Measurements from ENCODE around the gene RPL22.
A peak's percentile ranks its signal among the peaks of the same experiment; 100 is the strongest.

RPL22 gene

GRCh38 chr1:6149597-6149996, 49.8 kb downstream of the RPL22 start:
- H3K4me3 ChIP-seq (ENCODE audit: control insufficient read depth in 1 of 7, extremely low read depth in 1 of 7, insufficient read depth in 4 of 7, low read depth in 2 of 7, low read length in 6 of 7) = no peak overlapping the region
- no peak for DNase-seq
- ChIA-PET POLR2A (no interaction called here), CTCF (no interaction called here)
- H3K27me3 ChIP-seq (replicated peaks in 2 of 5; ENCODE audit: control insufficient read depth in 4 of 5, insufficient read depth in 5 of 5, low read length in 4 of 5) = peaks cover 0 to 7% (median 2%) of the 10 kb centered on the region in 5 experiments
- H3K4me1 ChIP-seq (ENCODE audit: control extremely low read depth in 1 of 4, control insufficient read depth in 4 of 4, insufficient read depth in 4 of 4, low read length in 3 of 4) = peaks cover 0 to 39% (median 21%) of the 10 kb centered on the region in 4 experiments
- H3K27ac ChIP-seq (ENCODE audit: insufficient read depth in 1 of 2, low read depth in 1 of 2, low read length in 2 of 2, poor library complexity in 1 of 2, severe bottlenecking in 2 of 2) = no peak overlapping the region
- no peaks in the 10 kb centered on the region for H3K36me3 ChIP-seq (ENCODE audit: control insufficient read depth in 4 of 4, insufficient read depth in 4 of 4, low read length in 3 of 4)
- H3K9me3 ChIP-seq (ENCODE audit: control extremely low read depth in 1 of 5, control insufficient read depth in 4 of 5, insufficient read depth in 2 of 5, low read depth in 1 of 5, low read length in 4 of 5) = no peaks in the 10 kb centered on the region
- WGBS (ENCODE audit: insufficient coverage) = 100% methylated on average over 1 of the region's 1 CpG

- H3K9me3 ChIP-seq (ENCODE audit: control extremely low read depth in 1 of 5, control insufficient read depth in 4 of 5, insufficient read depth in 2 of 5, low read depth in 1 of 5, low read length in 4 of 5) = no peaks in the 10 kb centered on the region
- H3K4me3 ChIP-seq (ENCODE audit: control insufficient read depth in 1 of 7, extremely low read depth in 1 of 7, insufficient read depth in 4 of 7, low read depth in 2 of 7, low read length in 6 of 7) = peak overlapping the region in 2 of 7 experiments; percentile 46 to 59
- CTCF ChIA-PET = no interaction called here
- no peak overlapping the region for H3K27ac ChIP-seq (ENCODE audit: insufficient read depth in 1 of 2, low read depth in 1 of 2, low read length in 2 of 2, poor library complexity in 1 of 2, severe bottlenecking in 2 of 2)
- H3K27me3 ChIP-seq (replicated peaks in 2 of 5; ENCODE audit: control insufficient read depth in 4 of 5, insufficient read depth in 5 of 5, low read length in 4 of 5) = peaks cover 0 to 7% (median 2%) of the 10 kb centered on the region in 5 experiments
- peaks cover 0 to 30% (median 13%) of the 10 kb centered on the region in 4 experiments for H3K4me1 ChIP-seq (ENCODE audit: control extremely low read depth in 1 of 4, control insufficient read depth in 4 of 4, insufficient read depth in 4 of 4, low read length in 3 of 4)
- DNase-seq = peak; percentile 70 to 81 (median 80)
- H3K36me3 ChIP-seq (ENCODE audit: control insufficient read depth in 4 of 4, insufficient read depth in 4 of 4, low read length in 3 of 4) = no peaks in the 10 kb centered on the region
- 4% methylated on average over 40 of the region's 53 CpGs for WGBS (ENCODE audit: insufficient coverage)
- POLR2A ChIA-PET = no interaction called here
Observed at GRCh38 chr1:6148497-6149241, 50.7 kb downstream of the RPL22 start.

GRCh38 chr1:6145864-6146410, 53.5 kb downstream of the RPL22 start:
- no peak overlapping the region for H3K27ac ChIP-seq (ENCODE audit: insufficient read depth in 1 of 2, low read depth in 1 of 2, low read length in 2 of 2, poor library complexity in 1 of 2, severe bottlenecking in 2 of 2)
- ChIA-PET CTCF (interaction anchor here (1.0 kb wide), 2 partner anchors 24 to 37 kb away, joined by 3 read pairs; no protein-coding TSS in a partner anchor), POLR2A (no interaction called here)
- WGBS (ENCODE audit: insufficient coverage) = 97% methylated on average over 23 of the region's 24 CpGs
- DNase-seq = no peak
- H3K9me3 ChIP-seq (ENCODE audit: control extremely low read depth in 1 of 5, control insufficient read depth in 4 of 5, insufficient read depth in 2 of 5, low read depth in 1 of 5, low read length in 4 of 5) = no peaks in the 10 kb centered on the region
- peaks cover 0 to 7% (median 0%) of the 10 kb centered on the region in 5 experiments for H3K27me3 ChIP-seq (replicated peaks in 2 of 5; ENCODE audit: control insufficient read depth in 4 of 5, insufficient read depth in 5 of 5, low read length in 4 of 5)
- H3K4me3 ChIP-seq (ENCODE audit: control insufficient read depth in 1 of 7, extremely low read depth in 1 of 7, insufficient read depth in 4 of 7, low read depth in 2 of 7, low read length in 6 of 7) = no peak overlapping the region
- no peaks in the 10 kb centered on the region for H3K36me3 ChIP-seq (ENCODE audit: control insufficient read depth in 4 of 4, insufficient read depth in 4 of 4, low read length in 3 of 4)
- H3K4me1 ChIP-seq (ENCODE audit: control extremely low read depth in 1 of 4, control insufficient read depth in 4 of 4, insufficient read depth in 4 of 4, low read length in 3 of 4) = peaks cover 0 to 14% (median 8%) of the 10 kb centered on the region in 4 experiments

GRCh38 chr1:6145396-6145750, 54.0 kb downstream of the RPL22 start:
- Histone ChIP-seq H3K4me3 (ENCODE audit: control insufficient read depth in 1 of 7, extremely low read depth in 1 of 7, insufficient read depth in 4 of 7, low read depth in 2 of 7, low read length in 6 of 7) (no peak overlapping the region), H3K4me1 (ENCODE audit: control extremely low read depth in 1 of 4, control insufficient read depth in 4 of 4, insufficient read depth in 4 of 4, low read length in 3 of 4) (peaks cover 0 to 14% (median 8%) of the 10 kb centered on the region in 4 experiments), H3K36me3 (ENCODE audit: control insufficient read depth in 4 of 4, insufficient read depth in 4 of 4, low read length in 3 of 4) (no peaks in the 10 kb centered on the region), H3K27me3 (replicated peaks in 2 of 5; ENCODE audit: control insufficient read depth in 4 of 5, insufficient read depth in 5 of 5, low read length in 4 of 5) (peaks cover 0 to 7% (median 0%) of the 10 kb centered on the region in 5 experiments), H3K9me3 (ENCODE audit: control extremely low read depth in 1 of 5, control insufficient read depth in 4 of 5, insufficient read depth in 2 of 5, low read depth in 1 of 5, low read length in 4 of 5) (no peaks in the 10 kb centered on the region), H3K27ac (ENCODE audit: insufficient read depth in 1 of 2, low read depth in 1 of 2, low read length in 2 of 2, poor library complexity in 1 of 2, severe bottlenecking in 2 of 2) (no peak overlapping the region)
- WGBS (ENCODE audit: insufficient coverage) = 80% methylated on average over 1 of the region's 2 CpGs
- POLR2A ChIA-PET = no interaction called here
- CTCF ChIA-PET = interaction anchor here (0.6 to 1.9 kb wide), 4 partner anchors 24 to 121 kb away, joined by 3 to 5 read pairs (median 4); no protein-coding TSS in a partner anchor
- DNase-seq = no peak

GRCh38 chr1:6144647-6145395, 54.6 kb downstream of the RPL22 start:
- no peak for DNase-seq
- no peaks in the 10 kb centered on the region for H3K9me3 ChIP-seq (ENCODE audit: control extremely low read depth in 1 of 5, control insufficient read depth in 4 of 5, insufficient read depth in 2 of 5, low read depth in 1 of 5, low read length in 4 of 5)
- 83% methylated on average over 14 of the region's 16 CpGs for WGBS (ENCODE audit: insufficient coverage)
- ChIA-PET CTCF (interaction anchor here (0.6 to 1.9 kb wide), 5 partner anchors 23 to 120 kb away, joined by 3 to 5 read pairs (median 3); no protein-coding TSS in a partner anchor), POLR2A (no interaction called here)
- no peaks in the 10 kb centered on the region for H3K36me3 ChIP-seq (ENCODE audit: control insufficient read depth in 4 of 4, insufficient read depth in 4 of 4, low read length in 3 of 4)
- peaks cover 0 to 15% (median 8%) of the 10 kb centered on the region in 4 experiments for H3K4me1 ChIP-seq (ENCODE audit: control extremely low read depth in 1 of 4, control insufficient read depth in 4 of 4, insufficient read depth in 4 of 4, low read length in 3 of 4)
- H3K4me3 ChIP-seq (ENCODE audit: control insufficient read depth in 1 of 7, extremely low read depth in 1 of 7, insufficient read depth in 4 of 7, low read depth in 2 of 7, low read length in 6 of 7) = no peak overlapping the region
- H3K27ac ChIP-seq (ENCODE audit: insufficient read depth in 1 of 2, low read depth in 1 of 2, low read length in 2 of 2, poor library complexity in 1 of 2, severe bottlenecking in 2 of 2) = no peak overlapping the region
- peaks cover 0 to 7% (median 0%) of the 10 kb centered on the region in 5 experiments for H3K27me3 ChIP-seq (replicated peaks in 2 of 5; ENCODE audit: control insufficient read depth in 4 of 5, insufficient read depth in 5 of 5, low read length in 4 of 5)

- no peaks in the 10 kb centered on the region for H3K36me3 ChIP-seq (ENCODE audit: control insufficient read depth in 4 of 4, insufficient read depth in 4 of 4, low read length in 3 of 4)
- 100% methylated on average over 6 of the region's 7 CpGs for WGBS (ENCODE audit: insufficient coverage)
- H3K27me3 ChIP-seq (replicated peaks in 2 of 5; ENCODE audit: control insufficient read depth in 4 of 5, insufficient read depth in 5 of 5, low read length in 4 of 5) = peaks cover 0 to 7% (median 0%) of the 10 kb centered on the region in 5 experiments
- ChIA-PET POLR2A (no interaction called here), CTCF (interaction anchor here (0.8 to 1.9 kb wide), 3 partner anchors 27 to 42 kb away, joined by 3 to 5 read pairs (median 4); no protein-coding TSS in a partner anchor)
- no peak overlapping the region for H3K27ac ChIP-seq (ENCODE audit: insufficient read depth in 1 of 2, low read depth in 1 of 2, low read length in 2 of 2, poor library complexity in 1 of 2, severe bottlenecking in 2 of 2)
- no peak overlapping the region for H3K4me3 ChIP-seq (ENCODE audit: control insufficient read depth in 1 of 7, extremely low read depth in 1 of 7, insufficient read depth in 4 of 7, low read depth in 2 of 7, low read length in 6 of 7)
- no peaks in the 10 kb centered on the region for H3K9me3 ChIP-seq (ENCODE audit: control extremely low read depth in 1 of 5, control insufficient read depth in 4 of 5, insufficient read depth in 2 of 5, low read depth in 1 of 5, low read length in 4 of 5)
- H3K4me1 ChIP-seq (ENCODE audit: control extremely low read depth in 1 of 4, control insufficient read depth in 4 of 4, insufficient read depth in 4 of 4, low read length in 3 of 4) = peaks cover 0 to 14% (median 8%) of the 10 kb centered on the region in 4 experiments
- DNase-seq = no peak
Observed at GRCh38 chr1:6144175-6144574, 55.2 kb downstream of the RPL22 start.
